HUES64 (cell line): ENCODE results near the gene ZNF85.
A peak's percentile ranks its signal among the peaks of the same experiment; 100 is the strongest.
"Not testable (repeated sequence)": the region's sequence is repeated elsewhere in the genome, so short reads cannot be mapped to it uniquely, and the experiment has no call there.

ENCODE experiments used
- H3K27ac ChIP-seq: 2 replicates; pipeline ENCODE4 v1.7.0; 2013; ENCODE audit warnings: low read depth, low read length, inconsistent platforms
- H3K27me3 ChIP-seq: 2 replicates; pipeline ENCODE4 v1.6.1; 2013; ENCODE audit warnings: mild to moderate bottlenecking, low read length; ENCODE audit not compliant: insufficient read depth
- H3K36me3 ChIP-seq: 2 replicates; pipeline ENCODE4 v1.6.1; 2013; ENCODE audit warnings: mild to moderate bottlenecking, low read length; ENCODE audit not compliant: insufficient read depth
- H3K4me1 ChIP-seq: 2 replicates; pipeline ENCODE4 v1.6.1; 2013; ENCODE audit warnings: mild to moderate bottlenecking, low read length, moderate library complexity; ENCODE audit not compliant: insufficient read depth
- H3K4me3 ChIP-seq: 2 replicates; pipeline ENCODE4 v1.5.1; 2013; ENCODE audit warnings: mild to moderate bottlenecking, low read length, moderate library complexity
- H3K9ac ChIP-seq: 2 replicates; pipeline ENCODE4 v1.6.1; 2013; ENCODE audit warnings: mild to moderate bottlenecking, low read depth, low read length
- H3K9me3 ChIP-seq: 2 replicates; pipeline ENCODE4 v1.6.1; 2013; ENCODE audit warnings: low read depth, low read length; ENCODE audit not compliant: insufficient read depth
- WGBS: fragments of 150-250, 120-280 bp; methylation state at CpG from one replicate; pipeline ENCODE4 v1.1.7; 2013; ENCODE audit warnings: missing lambda C conversion rate; 5-methylcytosine and 5-hydroxymethylcytosine counted together

ZNF85 gene

GRCh38 chr19:20969898-20970297 lies 46.8 kb downstream of the ZNF85 start:
- 87% methylated on average over 3 of the region's 3 CpGs for WGBS
- H3K4me1 ChIP-seq, result no peaks in the 10 kb centered on the region
- no peaks in the 10 kb centered on the region for H3K9me3 ChIP-seq
- H3K27ac ChIP-seq, result no peak overlapping the region
- H3K9ac ChIP-seq, result no peak overlapping the region
- no peaks in the 10 kb centered on the region for H3K27me3 ChIP-seq
- H3K4me3 ChIP-seq, result no peak overlapping the region
- H3K36me3 ChIP-seq, result no peaks in the 10 kb centered on the region

GRCh38 chr19:20992788-20993187 lies 69.7 kb downstream of the ZNF85 start:
- not testable (repeated sequence) for H3K27me3 ChIP-seq, H3K36me3 ChIP-seq, H3K4me3 ChIP-seq, H3K9me3 ChIP-seq, H3K4me1 ChIP-seq, H3K9ac ChIP-seq, H3K27ac ChIP-seq
- 89% methylated on average over 2 of the region's 2 CpGs for WGBS

- Histone ChIP-seq H3K36me3 (no peaks in the 10 kb centered on the region), H3K4me1 (no peaks in the 10 kb centered on the region), H3K4me3 (peak overlapping the region; percentile 92), H3K27me3 (no peaks in the 10 kb centered on the region), H3K27ac (peak overlapping the region; percentile 66), H3K9me3 (no peaks in the 10 kb centered on the region), H3K9ac (peak overlapping the region; percentile 96)
- WGBS, result 11% methylated on average over 29 of the region's 29 CpGs
Measured at GRCh38 chr19:20999731-21000352, 76.8 kb downstream of the ZNF85 start.
